SK-N-SH (cell line): Measurements from ENCODE around the gene UGT1A4. TPM values are rescaled to one million over a fixed set of nuclear protein-coding genes. Genes with fewer than 3 reads are reported as not detected.

ENCODE experiments used
- CTCF ChIA-PET: fragments of 300-600, 350-600 bp; formaldehyde crosslinking; extraction: SDS; loops from one replicate; lab custom pipeline; 2021; lab: Yijun Ruan, JAX
- POLR2A ChIA-PET: fragments of 350-600 bp; sonication (Branson Sonifier 250); formaldehyde crosslinking; extraction: SDS; loops from one replicate; lab custom pipeline; 2020; ENCODE audit warnings: antibody characterized with exemption, inconsistent platforms; lab: Yijun Ruan, JAX
- DNase-seq: peaks from one replicate; pipeline ENCODE4 v3.0.0; 2012
- H2AFZ ChIP-seq: fragments of 200-600 bp; sonication (generic); 2 replicates; pipeline ENCODE4 v1.8.1; 2016; ENCODE audit warnings: antibody characterized with exemption, mild to moderate bottlenecking, low read depth
- H3F3A ChIP-seq: fragments of 200-600 bp; sonication (generic); replicated peaks from 2 replicates; pipeline ENCODE3; 2016; ENCODE audit warnings: antibody characterized with exemption, mild to moderate bottlenecking; ENCODE audit not compliant: insufficient read depth
- H3K27ac ChIP-seq, 2 experiments: fragments of 200-500 bp in 1 of 2; fragments of 200-600 bp in 1 of 2; sonication (Bioruptor generic) in 1 of 2; sonication (generic), shearing (Covaris generic) in 1 of 2; 2 replicates each; pipeline versions ENCODE4 v1.5.1 to v1.6.1; 2014 to 2016; ENCODE audit warnings: low read depth in 2 of 2, inconsistent platforms in 1 of 2, low read length in 1 of 2, mild to moderate bottlenecking in 1 of 2, mixed read lengths in 1 of 2
- H3K27me3 ChIP-seq: fragments of 200-600 bp; sonication (generic), shearing (Covaris generic); 2 replicates; pipeline ENCODE4 v1.6.1; 2016; ENCODE audit warnings: mixed run types; ENCODE audit not compliant: insufficient read depth
- H3K36me3 ChIP-seq, 2 experiments: fragments of 200-500 bp in 1 of 2; fragments of 200-600 bp in 1 of 2; sonication (Bioruptor generic) in 1 of 2; sonication (generic) in 1 of 2; replicated peaks in 1 of 2; 2 replicates each; pipeline versions ENCODE3 to v1.5.1; 2014 to 2016; ENCODE audit warnings: low read length in 1 of 2, mild to moderate bottlenecking in 1 of 2; ENCODE audit not compliant: insufficient read depth in 2 of 2, control insufficient read depth in 1 of 2
- H3K4me1 ChIP-seq, 2 experiments: fragments of 200-500 bp in 1 of 2; fragments of 200-600 bp in 1 of 2; sonication (Bioruptor generic) in 1 of 2; sonication (generic), shearing (Covaris generic) in 1 of 2; 2 replicates each; pipeline versions ENCODE4 v1.5.1 to v1.6.1; 2014 to 2016; ENCODE audit warnings: low read depth in 1 of 2, low read length in 1 of 2, mixed run types in 1 of 2; ENCODE audit not compliant: insufficient read depth in 2 of 2, control insufficient read depth in 1 of 2
- H3K4me2 ChIP-seq: fragments of 200-600 bp; sonication (generic), shearing (Covaris generic); 2 replicates; pipeline ENCODE4 v1.6.1; 2017; ENCODE audit warnings: mixed run types
- H3K4me3 ChIP-seq, 2 experiments: fragments of 200-500 bp in 1 of 2; fragments of 200-600 bp in 1 of 2; sonication (Bioruptor generic) in 1 of 2; sonication (generic), shearing (Covaris generic) in 1 of 2; 2 replicates each; pipeline versions ENCODE4 v1.5.1 to v1.8.1; 2014 to 2016; ENCODE audit warnings: low read depth in 2 of 2, inconsistent platforms in 1 of 2, low read length in 1 of 2, mild to moderate bottlenecking in 1 of 2, mixed read lengths in 1 of 2, moderate library complexity in 1 of 2
- H3K79me2 ChIP-seq: fragments of 200-600 bp; sonication (generic); 2 replicates; pipeline ENCODE4 v1.8.1; 2017; ENCODE audit warnings: mild to moderate bottlenecking; ENCODE audit not compliant: insufficient read depth
- H3K9ac ChIP-seq: fragments of 200-600 bp; sonication (generic); 2 replicates; pipeline ENCODE4 v1.6.1; 2017; ENCODE audit warnings: mixed run types
- H3K9me2 ChIP-seq: fragments of 200-600 bp; sonication (generic); 2 replicates; pipeline ENCODE4 v1.6.1; 2017; ENCODE audit warnings: mixed run types
- H3K9me3 ChIP-seq: fragments of 200-600 bp; sonication (generic); 2 replicates; pipeline ENCODE4 v1.6.1; 2017; ENCODE audit warnings: mixed run types, mild to moderate bottlenecking, moderate library complexity
- H4K20me1 ChIP-seq: fragments of 200-600 bp; sonication (generic); 2 replicates; pipeline ENCODE4 v1.6.1; 2017; ENCODE audit warnings: mild to moderate bottlenecking, mixed run types; ENCODE audit not compliant: insufficient read depth
- EZH2phosphoT487 ChIP-seq: fragments of 200-600 bp; sonication (generic); IDR thresholded peaks from 2 replicates; pipeline ENCODE4 v1.6.1; 2017; ENCODE audit warnings: low read depth, mixed run types, mild to moderate bottlenecking, antibody characterized with exemption, moderate library complexity, borderline replicate concordance
- FOSL2 ChIP-seq: IDR thresholded peaks from 2 replicates; pipeline ENCODE4 v1.4.0; 2012; ENCODE audit warnings: low read depth, mild to moderate bottlenecking, moderate library complexity, borderline replicate concordance
- FOXJ3 ChIP-seq: sonication (generic); formaldehyde crosslinking; IDR thresholded peaks from 2 replicates; pipeline ENCODE4 v1.5.1; 2020; ENCODE audit warnings: mild to moderate bottlenecking, missing genetic modification reagents
- FOXM1 ChIP-seq: IDR thresholded peaks from 2 replicates; pipeline ENCODE4 v1.4.0; 2012; ENCODE audit warnings: low read depth, mild to moderate bottlenecking
- GATA2 ChIP-seq: sonication (generic); formaldehyde crosslinking; IDR thresholded peaks from 2 replicates; pipeline ENCODE4 v1.5.0; 2020; ENCODE audit warnings: mild to moderate bottlenecking, missing genetic modification reagents
- MAX ChIP-seq: IDR thresholded peaks from 2 replicates; pipeline ENCODE4 v1.4.0; 2012; ENCODE audit warnings: low read depth
- MXI1 ChIP-seq: IDR thresholded peaks from 2 replicates; pipeline ENCODE4 v1.6.1; 2012; ENCODE audit warnings: mild to moderate bottlenecking, low read depth, low read length, improper control_type of control experiment
- PBX3 ChIP-seq: IDR thresholded peaks from 2 replicates; pipeline ENCODE4; 2012
- POLR2AphosphoS5 ChIP-seq: IDR thresholded peaks from 2 replicates; pipeline ENCODE4 v1.6.1; 2012; ENCODE audit warnings: low read depth, low read length
- RCOR1 ChIP-seq: fragments of 150-350 bp; IDR thresholded peaks from 2 replicates; pipeline ENCODE4 v1.6.1; 2017; ENCODE audit warnings: antibody characterized with exemption, low read length
- REST ChIP-seq: IDR thresholded peaks from 2 replicates; pipeline ENCODE4 v1.6.1; 2012; ENCODE audit warnings: mild to moderate bottlenecking, low read depth, low read length, moderate library complexity
- RFX5 ChIP-seq: IDR thresholded peaks from 2 replicates; pipeline ENCODE4 v1.6.1; 2012; ENCODE audit warnings: mild to moderate bottlenecking, improper control_type of control experiment, low read length
- RXRA ChIP-seq: IDR thresholded peaks from 2 replicates; pipeline ENCODE4 v1.4.0; 2012; ENCODE audit warnings: low read depth, mild to moderate bottlenecking, borderline replicate concordance
- SIN3A ChIP-seq: IDR thresholded peaks from 2 replicates; pipeline ENCODE4 v1.6.1; 2012; ENCODE audit warnings: low read depth, mild to moderate bottlenecking, low read length, moderate library complexity, borderline replicate concordance
- TAF1 ChIP-seq: IDR thresholded peaks from 2 replicates; pipeline ENCODE4 v1.6.1; 2012; ENCODE audit warnings: low read depth, mild to moderate bottlenecking, low read length, moderate library complexity, borderline replicate concordance
- TEAD4 ChIP-seq: IDR thresholded peaks from 2 replicates; pipeline ENCODE4 v1.4.0; 2012; ENCODE audit warnings: mild to moderate bottlenecking, borderline replicate concordance; ENCODE audit not compliant: insufficient read depth
- USF1 ChIP-seq: IDR thresholded peaks from 2 replicates; pipeline ENCODE4 v1.4.0; 2012; ENCODE audit warnings: low read depth, borderline replicate concordance
- YY1 ChIP-seq: IDR thresholded peaks from 2 replicates; pipeline ENCODE4 v1.4.0; 2012; ENCODE audit warnings: low read depth, mild to moderate bottlenecking
- ZBTB33 ChIP-seq: IDR thresholded peaks from 2 replicates; pipeline ENCODE4 v1.4.0; 2012; ENCODE audit warnings: low read depth, borderline replicate concordance
- WGBS: methylation state at CpG from one replicate; pipeline ENCODE4 v1.1.6; 2017; ENCODE audit warnings: low lambda C conversion rate; 5-methylcytosine and 5-hydroxymethylcytosine counted together
- polyA plus RNA-seq, 3 experiments: library from polyadenylated mRNA; depleted of rRNA; stranded (reverse); fragments of >200 nt; gene quantifications; 2 replicates each; pipeline ENCODE4 v1.2.3, GENCODE V29; 2012

UGT1A4 gene
- polyA plus RNA-seq, 1 of the 3 experiments (the other 2 are of a cell fraction), result not detected

GRCh38 chr2:233775414-233775813 lies 56.9 kb downstream of the UGT1A4 start:
- ChIA-PET CTCF (no interaction called here), POLR2A (no interaction called here)
- Histone ChIP-seq H3K9ac (no peak overlapping the region), H3K4me3 (no peak overlapping the region), H3F3A (no peaks in the 10 kb centered on the region), H4K20me1 (no peaks in the 10 kb centered on the region), H3K9me3 (no peaks in the 10 kb centered on the region), H3K9me2 (no peaks in the 10 kb centered on the region), H3K36me3 (no peaks in the 10 kb centered on the region), H3K27ac (no peak overlapping the region), H3K27me3 (no peaks in the 10 kb centered on the region; the same call in 1 of the 2 replicates), H2AFZ (no peak overlapping the region), H3K4me2 (no peak overlapping the region), H3K4me1 (no peaks in the 10 kb centered on the region), H3K79me2 (no peaks in the 10 kb centered on the region)
- DNase-seq, result no peak
- no peak for TF ChIP-seq POLR2AphosphoS5
- TF ChIP-seq FOSL2, result no peak
- TF ChIP-seq PBX3, result no peak
- no peak for TF ChIP-seq USF1
- no peak for TF ChIP-seq YY1
- 61% methylated on average over 6 of the region's 6 CpGs for WGBS

GRCh38 chr2:233778030-233778429 lies 59.5 kb downstream of the UGT1A4 start, which contains the start of gene MROH2A:
Gene MROH2A, plus strand, starts transcription at chr2:233778330. Its CDS starts 1,029 bp downstream, at chr2:233779359.
- H3K4me2 ChIP-seq, result no peak within 1 kb of the TSS
- WGBS, result 18% methylated on average over 2 of the region's 2 CpGs
- no peaks in the 10 kb centered on the region for H3K36me3 ChIP-seq
- no peak within 1 kb of the TSS for H3K9ac ChIP-seq
- CTCF ChIA-PET, result no interaction called here
- no peak for TF ChIP-seq YY1
- TF ChIP-seq TEAD4, result no peak
- no peak for TF ChIP-seq GATA2 (CRISPR knock-in tag)
- no peak for TF ChIP-seq REST
- no peak for TF ChIP-seq ZBTB33
- TF ChIP-seq TAF1, result no peak
- TF ChIP-seq RFX5, result no peak
- no peak for TF ChIP-seq EZH2phosphoT487
- no peak for TF ChIP-seq FOXJ3
- TF ChIP-seq RCOR1, result no peak
- no peak for TF ChIP-seq RXRA
- TF ChIP-seq MAX, result no peak
- no peak for TF ChIP-seq MXI1
- no peak for TF ChIP-seq FOXM1
- no peak for TF ChIP-seq SIN3A
- TF ChIP-seq, all 33 proteins: peak for 0
- H3K9me2 ChIP-seq, result no peaks in the 10 kb centered on the region
- POLR2A ChIA-PET, result no interaction called here
- H3K4me1 ChIP-seq, result no peaks in the 10 kb centered on the region
- no peak within 1 kb of the TSS for H3K4me3 ChIP-seq
- no peaks in the 10 kb centered on the region for H4K20me1 ChIP-seq
- H3F3A ChIP-seq, result no peaks in the 10 kb centered on the region
- H3K27me3 ChIP-seq, result no peaks in the 10 kb centered on the region
- no peak for DNase-seq
- H3K79me2 ChIP-seq, result no peaks in the 10 kb centered on the region
- no peak within 1 kb of the TSS for H3K27ac ChIP-seq
- no peak within 1 kb of the TSS for H2AFZ ChIP-seq
- no peaks in the 10 kb centered on the region for H3K9me3 ChIP-seq
